ENCODE results near the gene EPN2. TPM values are rescaled to one million over a fixed set of nuclear protein-coding genes. Genes with fewer than 3 reads are reported as not detected.

Gene EPN2
- total RNA-seq, 4 donors from 2014 or later = 23.9 to 35.1 (median 34.1) TPM

- Histone ChIP-seq H3K4me1 (no peaks in the 10 kb centered on the region), H3K27ac (no peak overlapping the region), H3K27me3 (no peaks in the 10 kb centered on the region), H3K4me3 (no peak overlapping the region), H3K9me3 (no peaks in the 10 kb centered on the region), H3K36me3 (peaks cover 0 to 6% (median 0%) of the 10 kb centered on the region in 3 donors)
- no peak for TF ChIP-seq POLR2A (IDR thresholded peaks at IDR 0.05)
- TF ChIP-seq CTCF (IDR thresholded peaks at IDR 0.05) = no peak
- DNase-seq = no peak
These were observed 88.4 kb downstream of the EPN2 start for GRCh38 chr17:19325542-19325941.

GRCh38 chr17:19327031-19327783 is 90.0 kb downstream of the EPN2 start:
- Histone ChIP-seq H3K27ac (no peak overlapping the region), H3K4me3 (no peak overlapping the region), H3K4me1 (no peaks in the 10 kb centered on the region), H3K27me3 (no peaks in the 10 kb centered on the region), H3K36me3 (peaks cover 0 to 13% (median 0%) of the 10 kb centered on the region in 3 donors), H3K9me3 (no peaks in the 10 kb centered on the region)
- DNase-seq = peak in 1 of 3 donors; percentile 31
- no peak for TF ChIP-seq CTCF (IDR thresholded peaks at IDR 0.05)
- no peak for TF ChIP-seq POLR2A (IDR thresholded peaks at IDR 0.05)

GRCh38 chr17:19328441-19329061 is 91.4 kb downstream of the EPN2 start:
- Histone ChIP-seq H3K4me3 (no peak overlapping the region), H3K27ac (no peak overlapping the region)

GRCh38 chr17:19329136-19329535 is 92.0 kb downstream of the EPN2 start:
- Histone ChIP-seq H3K4me3 (no peak overlapping the region), H3K36me3 (peaks cover 0 to 16% (median 0%) of the 10 kb centered on the region in 3 donors), H3K27ac (no peak overlapping the region), H3K27me3 (no peaks in the 10 kb centered on the region), H3K4me1 (no peaks in the 10 kb centered on the region), H3K9me3 (no peaks in the 10 kb centered on the region)
- DNase-seq = peak in 1 of 3 donors; percentile 29
- no peak for TF ChIP-seq POLR2A (IDR thresholded peaks at IDR 0.05)
- TF ChIP-seq CTCF (IDR thresholded peaks at IDR 0.05) = no peak

More at GRCh38 chr17:19328441-19329061, 91.4 kb downstream of the EPN2 start:
- H3K9me3 ChIP-seq = no peaks in the 10 kb centered on the region
- peaks cover 0 to 13% (median 0%) of the 10 kb centered on the region in 3 donors for H3K36me3 ChIP-seq
- H3K4me1 ChIP-seq = no peaks in the 10 kb centered on the region
- DNase-seq = peak in 1 of 3 donors; percentile 33
- TF ChIP-seq CTCF (IDR thresholded peaks at IDR 0.05) (no peak), POLR2A (IDR thresholded peaks at IDR 0.05) (no peak)
- H3K27me3 ChIP-seq = no peaks in the 10 kb centered on the region

GRCh38 chr17:19329839-19330238 is 92.7 kb downstream of the EPN2 start:
- Histone ChIP-seq H3K4me1 (no peaks in the 10 kb centered on the region), H3K27ac (no peak overlapping the region), H3K4me3 (no peak overlapping the region), H3K27me3 (no peaks in the 10 kb centered on the region), H3K9me3 (no peaks in the 10 kb centered on the region), H3K36me3 (peaks cover 0 to 21% (median 0%) of the 10 kb centered on the region in 3 donors)
- peak in 1 of 3 donors; percentile 27 for DNase-seq
- TF ChIP-seq CTCF (IDR thresholded peaks at IDR 0.05) (no peak), POLR2A (IDR thresholded peaks at IDR 0.05) (no peak)
